ENCODE results near the gene ANAPC16.

DNA sequence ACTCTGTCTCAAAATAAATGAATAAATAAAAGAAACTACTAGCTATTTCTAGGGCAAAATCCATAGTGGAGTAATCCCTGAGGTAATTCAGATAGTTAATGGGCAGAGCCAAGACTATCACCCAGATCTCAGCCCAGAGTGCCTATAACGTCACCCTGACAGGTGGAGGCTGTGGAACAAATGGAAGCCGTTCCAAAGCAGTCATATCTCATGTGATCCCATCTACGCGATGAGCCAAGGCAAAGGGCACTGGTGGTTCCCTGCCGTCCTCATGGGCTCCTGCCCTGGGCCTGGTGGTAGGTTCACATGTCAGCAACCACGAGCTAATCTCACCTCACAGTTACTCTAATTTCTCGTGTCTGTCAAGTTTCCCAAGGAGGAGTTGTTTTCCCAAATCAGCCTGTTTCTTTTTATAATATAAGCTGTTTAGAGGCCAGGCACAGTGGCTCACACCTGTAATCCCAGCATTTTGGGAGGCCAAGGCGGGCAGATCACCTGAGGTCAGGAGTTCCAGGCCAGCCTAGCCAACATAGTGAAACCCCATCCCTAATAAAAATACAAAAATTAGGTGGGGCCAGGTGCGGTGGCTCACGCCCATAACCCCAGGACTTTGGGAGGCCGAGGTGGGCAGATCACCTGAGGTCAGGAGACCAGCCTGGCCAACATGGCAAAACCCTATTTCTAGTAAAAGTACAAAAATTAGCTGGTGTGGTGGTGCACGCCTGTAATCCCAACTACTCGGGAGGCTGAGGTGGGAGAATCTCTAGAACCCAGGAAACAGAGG, 22.8 kb downstream of the ANAPC16 start:
- TF ChIP-seq, protein P1, sequence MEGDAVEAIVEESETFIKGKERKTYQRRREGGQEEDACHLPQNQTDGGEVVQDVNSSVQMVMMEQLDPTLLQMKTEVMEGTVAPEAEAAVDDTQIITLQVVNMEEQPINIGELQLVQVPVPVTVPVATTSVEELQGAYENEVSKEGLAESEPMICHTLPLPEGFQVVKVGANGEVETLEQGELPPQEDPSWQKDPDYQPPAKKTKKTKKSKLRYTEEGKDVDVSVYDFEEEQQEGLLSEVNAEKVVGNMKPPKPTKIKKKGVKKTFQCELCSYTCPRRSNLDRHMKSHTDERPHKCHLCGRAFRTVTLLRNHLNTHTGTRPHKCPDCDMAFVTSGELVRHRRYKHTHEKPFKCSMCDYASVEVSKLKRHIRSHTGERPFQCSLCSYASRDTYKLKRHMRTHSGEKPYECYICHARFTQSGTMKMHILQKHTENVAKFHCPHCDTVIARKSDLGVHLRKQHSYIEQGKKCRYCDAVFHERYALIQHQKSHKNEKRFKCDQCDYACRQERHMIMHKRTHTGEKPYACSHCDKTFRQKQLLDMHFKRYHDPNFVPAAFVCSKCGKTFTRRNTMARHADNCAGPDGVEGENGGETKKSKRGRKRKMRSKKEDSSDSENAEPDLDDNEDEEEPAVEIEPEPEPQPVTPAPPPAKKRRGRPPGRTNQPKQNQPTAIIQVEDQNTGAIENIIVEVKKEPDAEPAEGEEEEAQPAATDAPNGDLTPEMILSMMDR (IDR thresholded peaks at IDR 0.05 in 8 of 11, conservative IDR thresholded peaks at IDR 0.05 in 3 of 11): no peak
- TF ChIP-seq POLR2A (IDR thresholded peaks at IDR 0.05): no peak
